SKM-1 treated with dmso at 0.1 percent for 144 hours (cell line): ENCODE measurements around the gene ABHD4.

ENCODE experiments used
- DNase-seq: peaks from one replicate; lab custom pipeline; 2025; ENCODE audit not compliant: unreplicated experiment; lab: John Stamatoyannopoulos, UW

ABHD4 gene

GRCh38 chr14:22658946-22659345, 60.8 kb downstream of the ABHD4 start:
- no peak for DNase-seq

GRCh38 chr14:22660654-22661053, 62.6 kb downstream of the ABHD4 start:
- DNase-seq, result no peak
